ENCODE data around the gene TAS2R60.
"Not testable (repeated sequence)": the region's sequence is repeated elsewhere in the genome, so short reads cannot be mapped to it uniquely, and the experiment has no call there.

The TAS2R60 gene

GRCh38 chr7:143410521-143411004, 32.7 kb upstream of the TAS2R60 start:
- no peak for DNase-seq (ENCODE audit: low read depth, low spot score)

- no peak for DNase-seq (ENCODE audit: low read depth, low spot score)
Observed at GRCh38 chr7:143411976-143412708, 31.1 kb upstream of the TAS2R60 start.

- no peak for DNase-seq (ENCODE audit: low read depth, low spot score)
Observed at GRCh38 chr7:143413123-143413522, 30.1 kb upstream of the TAS2R60 start.

- DNase-seq (ENCODE audit: low read depth, low spot score) = not testable (repeated sequence)
Observed at GRCh38 chr7:143415209-143415608, 28.0 kb upstream of the TAS2R60 start.

- no peak for DNase-seq (ENCODE audit: low read depth, low spot score)
Observed at GRCh38 chr7:143415742-143416397, 27.4 kb upstream of the TAS2R60 start.

- DNase-seq (ENCODE audit: low read depth, low spot score) = peak; percentile 60
Observed at GRCh38 chr7:143416565-143417149, 26.6 kb upstream of the TAS2R60 start.

GRCh38 chr7:143417734-143418383, 25.4 kb upstream of the TAS2R60 start:
- no peak for DNase-seq (ENCODE audit: low read depth, low spot score)

- no peak for DNase-seq (ENCODE audit: low read depth, low spot score)
Observed at GRCh38 chr7:143418681-143419458, 24.4 kb upstream of the TAS2R60 start.

- no peak for DNase-seq (ENCODE audit: low read depth, low spot score)
Observed at GRCh38 chr7:143419880-143420279, 23.4 kb upstream of the TAS2R60 start.

- DNase-seq (ENCODE audit: low read depth, low spot score) = not testable (repeated sequence)
Observed at GRCh38 chr7:143420624-143421023, 22.6 kb upstream of the TAS2R60 start.

GRCh38 chr7:143422033-143422432, 21.2 kb upstream of the TAS2R60 start:
- DNase-seq (ENCODE audit: low read depth, low spot score) = no peak

- not testable (repeated sequence) for DNase-seq (ENCODE audit: low read depth, low spot score)
Observed at GRCh38 chr7:143424476-143424875, 18.8 kb upstream of the TAS2R60 start.

- no peak for DNase-seq (ENCODE audit: low read depth, low spot score)
Observed at GRCh38 chr7:143426479-143427142, 16.6 kb upstream of the TAS2R60 start.

- no peak for DNase-seq (ENCODE audit: low read depth, low spot score)
Observed at GRCh38 chr7:143429770-143430698, 13.2 kb upstream of the TAS2R60 start.

GRCh38 chr7:143431109-143431508, 12.1 kb upstream of the TAS2R60 start:
- no peak for DNase-seq (ENCODE audit: low read depth, low spot score)

GRCh38 chr7:143433759-143434158, 9.5 kb upstream of the TAS2R60 start:
- DNase-seq (ENCODE audit: low read depth, low spot score) = no peak

- no peak for DNase-seq (ENCODE audit: low read depth, low spot score)
Observed at GRCh38 chr7:143434660-143435059, 8.6 kb upstream of the TAS2R60 start.

- DNase-seq (ENCODE audit: low read depth, low spot score) = no peak
Observed at GRCh38 chr7:143435266-143435665, 8.0 kb upstream of the TAS2R60 start.

GRCh38 chr7:143436325-143436946, 6.8 kb upstream of the TAS2R60 start:
- no peak for DNase-seq (ENCODE audit: low read depth, low spot score)

All from astrocyte of the hippocampus (primary cell).